ENCODE results near the gene TK2. TPM values are rescaled to one million over a fixed set of nuclear protein-coding genes. Genes with fewer than 3 reads are reported as not detected.

The TK2 gene
- total and polyA plus RNA-seq, 9 of the 15 experiments (the other 6 are each of a cell fraction or from before 2014, with no cell fraction given): 1.1 to 10.2 (median 5.3) TPM

DNA sequence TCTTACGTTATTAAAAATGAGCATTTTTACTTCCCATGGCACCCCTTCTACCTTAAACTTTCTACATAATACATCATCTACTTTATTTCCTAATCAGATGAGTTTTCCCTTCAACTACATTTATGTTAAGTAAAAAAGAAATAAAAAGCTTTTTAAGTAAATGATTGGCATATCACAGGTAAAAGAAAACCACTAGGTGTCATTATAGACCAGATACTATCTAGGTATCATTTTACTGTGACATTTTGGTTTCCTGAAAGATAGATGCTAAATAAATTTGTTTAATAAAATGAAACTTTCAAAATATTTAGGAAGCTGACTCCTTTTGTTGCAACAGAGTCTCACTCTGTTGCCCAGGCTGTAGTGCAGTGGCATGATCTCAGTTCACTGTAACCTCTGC is 12.5 kb upstream of the TK2 start:
- H3K27ac ChIP-seq (ENCODE audit: extremely low read depth, low read depth, low read length): no peak overlapping the region
- CTCF ChIA-PET (ENCODE audit: low intra/inter-chr PET ratio): interaction anchor here (0.7 kb wide), 1 partner anchor 27 kb away, joined by 3 read pairs; no protein-coding TSS in a partner anchor

More for the DNA sequence above, 12.5 kb upstream of the TK2 start:
- Histone ChIP-seq H3K4me2 (ENCODE audit: insufficient read depth, low read length) (no peak overlapping the region), H3K79me2 (ENCODE audit: control insufficient read depth, insufficient read depth, low read length) (no peaks in the 10 kb centered on the region), H3K4me3 (no peak overlapping the region), H4K20me1 (replicated peaks; ENCODE audit: control insufficient read depth, insufficient read depth, low read length) (no peaks in the 10 kb centered on the region), H3K4me1 (replicated peaks in 1 of 2; ENCODE audit: control insufficient read depth in 2 of 2, insufficient read depth in 2 of 2, low read length in 2 of 2) (peaks cover 3 to 8% of the 10 kb centered on the region in 2 experiments; a peak in 3 of 5 replicates), H3K9ac (ENCODE audit: insufficient read depth in 1 of 2, low read depth in 2 of 2, low read length in 2 of 2) (no peak overlapping the region), H3K36me3 (ENCODE audit: control insufficient read depth, insufficient read depth, low read length) (peaks cover 83% of the 10 kb centered on the region), H3K9me3 (replicated peaks; ENCODE audit: control insufficient read depth, insufficient read depth, low read depth, low read length) (no peaks in the 10 kb centered on the region), H3K9me1 (ENCODE audit: control insufficient read depth, insufficient read depth, low read length) (no peaks in the 10 kb centered on the region), H2AFZ (ENCODE audit: low read depth, low read length) (no peak overlapping the region), H3K27me3 (ENCODE audit: control insufficient read depth in 2 of 2, insufficient read depth in 2 of 2, low read length in 2 of 2) (no peaks in the 10 kb centered on the region)
- WGBS (ENCODE audit: insufficient coverage, low coverage, missing lambda C conversion rate): 95% methylated on average over 1 of the region's 1 CpG
- in situ Hi-C loops (cut with MboI): no loop called here
- no peak for ATAC-seq
- no peak for TF ChIP-seq ZNF282 (CRISPR knock-in tag; IDR thresholded peaks at IDR 0.05)
- no peak for TF ChIP-seq ZNF41 (CRISPR knock-in tag; conservative IDR thresholded peaks at IDR 0.05)
- TF ChIP-seq, protein P1, sequence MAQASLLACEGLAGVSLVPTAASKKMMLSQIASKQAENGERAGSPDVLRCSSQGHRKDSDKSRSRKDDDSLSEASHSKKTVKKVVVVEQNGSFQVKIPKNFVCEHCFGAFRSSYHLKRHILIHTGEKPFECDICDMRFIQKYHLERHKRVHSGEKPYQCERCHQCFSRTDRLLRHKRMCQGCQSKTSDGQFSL (CRISPR knock-in tag; IDR thresholded peaks at IDR 0.05): no peak
- TF ChIP-seq, protein P1 (tag; IDR thresholded peaks at IDR 0.05): no peak
- no peak for TF ChIP-seq BRF1 (IDR thresholded peaks at IDR 0.05; ENCODE audit: borderline replicate concordance, extremely low read depth, insufficient read length)
- TF ChIP-seq HOXB6 (CRISPR knock-in tag; IDR thresholded peaks at IDR 0.05; ENCODE audit: borderline replicate concordance): no peak
- POLR2A ChIA-PET: interaction anchor here (2.1 kb wide), 1 partner anchor 10 kb away, joined by 11 read pairs; no protein-coding TSS in a partner anchor
- no peak for DNase-seq (ENCODE audit: extremely low read depth in 1 of 4, low spot score in 3 of 4)
- intact Hi-C loops (cut with micrococcal nuclease): no loop called here
- FAIRE-seq: no peak
- BruUV-seq (replicated peaks): no TSS peak
